ENCODE data around the gene MDM4. TPM values are rescaled to one million over a fixed set of nuclear protein-coding genes. Genes with fewer than 3 reads are reported as not detected.
"Not testable (repeated sequence)": the region's sequence is repeated elsewhere in the genome, so short reads cannot be mapped to it uniquely, and the experiment has no call there.

Gene MDM4
- total RNA-seq, 4 donors from 2014 or later: 15.1 to 44.0 (median 28.9) TPM

DNA sequence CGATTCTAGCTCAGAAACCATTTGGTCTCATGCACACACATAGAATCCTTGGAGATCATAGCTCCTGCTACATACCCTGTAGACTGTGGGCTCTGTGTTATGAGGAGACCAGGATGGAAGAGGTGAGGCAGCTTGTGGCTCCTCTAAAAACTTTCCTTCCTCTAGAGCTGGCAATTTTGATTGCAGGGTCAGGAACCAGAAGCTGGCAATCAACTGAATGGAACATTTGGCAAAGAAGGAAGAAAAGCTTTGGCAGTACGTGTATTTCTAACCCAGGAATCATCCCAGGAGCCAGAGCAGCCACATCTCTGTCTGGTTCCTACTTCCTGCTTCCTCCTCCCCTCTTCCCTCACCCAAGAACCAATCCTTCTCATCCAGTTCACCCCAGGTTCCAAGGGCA is 37.3 kb upstream of the MDM4 start:
- in situ Hi-C loops (cut with MboI; ENCODE audit: low sequenced_read_pairs in 4 of 4): no loop called here
- TF ChIP-seq POLR2A (IDR thresholded peaks at IDR 0.05): no peak
- TF ChIP-seq, protein P1, sequence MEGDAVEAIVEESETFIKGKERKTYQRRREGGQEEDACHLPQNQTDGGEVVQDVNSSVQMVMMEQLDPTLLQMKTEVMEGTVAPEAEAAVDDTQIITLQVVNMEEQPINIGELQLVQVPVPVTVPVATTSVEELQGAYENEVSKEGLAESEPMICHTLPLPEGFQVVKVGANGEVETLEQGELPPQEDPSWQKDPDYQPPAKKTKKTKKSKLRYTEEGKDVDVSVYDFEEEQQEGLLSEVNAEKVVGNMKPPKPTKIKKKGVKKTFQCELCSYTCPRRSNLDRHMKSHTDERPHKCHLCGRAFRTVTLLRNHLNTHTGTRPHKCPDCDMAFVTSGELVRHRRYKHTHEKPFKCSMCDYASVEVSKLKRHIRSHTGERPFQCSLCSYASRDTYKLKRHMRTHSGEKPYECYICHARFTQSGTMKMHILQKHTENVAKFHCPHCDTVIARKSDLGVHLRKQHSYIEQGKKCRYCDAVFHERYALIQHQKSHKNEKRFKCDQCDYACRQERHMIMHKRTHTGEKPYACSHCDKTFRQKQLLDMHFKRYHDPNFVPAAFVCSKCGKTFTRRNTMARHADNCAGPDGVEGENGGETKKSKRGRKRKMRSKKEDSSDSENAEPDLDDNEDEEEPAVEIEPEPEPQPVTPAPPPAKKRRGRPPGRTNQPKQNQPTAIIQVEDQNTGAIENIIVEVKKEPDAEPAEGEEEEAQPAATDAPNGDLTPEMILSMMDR (IDR thresholded peaks at IDR 0.05 in 4 of 5, conservative IDR thresholded peaks at IDR 0.05 in 1 of 5): no peak
- Histone ChIP-seq H3K9me3 (no peaks in the 10 kb centered on the region), H3K4me3 (no peak overlapping the region), H3K27me3 (no peaks in the 10 kb centered on the region), H3K36me3 (no peaks in the 10 kb centered on the region), H3K27ac (peak overlapping the region in 3 of 4 donors; percentile 41 to 44 (median 43)), H3K4me1 (peaks cover 83 to 95% of the 10 kb centered on the region in 2 donors)
- ATAC-seq: no peak
- intact Hi-C loops (cut with DNase I; ENCODE audit: low total_unique reads): no loop called here
- no peak for DNase-seq

DNA sequence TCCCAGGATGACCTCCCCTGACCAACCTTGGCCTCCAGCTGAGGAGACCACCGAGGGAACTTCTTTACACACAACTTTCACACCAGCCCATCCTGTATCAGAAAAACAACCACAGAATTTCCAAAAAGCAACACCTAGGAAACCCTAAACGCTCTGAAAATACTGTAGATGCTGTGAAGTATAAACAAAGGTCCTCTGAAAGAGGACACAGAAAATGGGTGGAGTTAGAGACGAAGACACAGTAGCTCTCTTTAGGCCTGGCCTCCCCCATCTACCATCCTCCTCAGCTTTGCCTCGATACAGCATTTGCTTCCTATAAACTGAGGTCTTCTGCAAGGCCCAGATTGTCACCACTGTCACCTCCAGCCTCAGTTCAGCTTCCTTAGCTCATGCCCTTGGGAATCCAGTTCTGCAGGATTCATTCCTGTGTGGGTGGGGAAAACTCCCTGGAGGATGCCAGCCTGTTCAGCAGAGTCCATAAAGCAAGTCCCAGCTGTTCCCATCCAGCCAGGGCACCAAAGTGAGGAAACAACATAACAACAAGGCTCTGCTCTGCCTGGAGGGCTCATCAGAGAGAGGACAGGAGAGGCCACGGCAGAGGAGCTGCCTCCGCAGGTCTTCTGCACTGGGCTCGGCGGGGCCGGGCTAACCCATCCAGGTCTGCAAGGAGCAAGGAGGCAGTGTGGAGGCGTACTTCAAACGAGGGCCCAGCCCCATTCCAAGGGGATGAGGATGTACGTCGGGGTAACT is 36.6 kb upstream of the MDM4 start:
- ATAC-seq (no peak), DNase-seq (no peak)
- no peak overlapping the region for H3K4me3 ChIP-seq
- H3K27ac ChIP-seq: peak overlapping the region in 2 of 4 donors; percentile 43 to 64
- no peaks in the 10 kb centered on the region for H3K9me3 ChIP-seq
- H3K36me3 ChIP-seq: no peaks in the 10 kb centered on the region
- intact Hi-C loops (cut with DNase I; ENCODE audit: low total_unique reads) (no loop called here), in situ Hi-C loops (cut with MboI; ENCODE audit: low sequenced_read_pairs in 4 of 4) (no loop called here)
- peaks cover 83 to 91% of the 10 kb centered on the region in 2 donors for H3K4me1 ChIP-seq
- no peaks in the 10 kb centered on the region for H3K27me3 ChIP-seq
- TF ChIP-seq POLR2A (IDR thresholded peaks at IDR 0.05): no peak
- TF ChIP-seq, protein P1 (IDR thresholded peaks at IDR 0.05 in 4 of 5, conservative IDR thresholded peaks at IDR 0.05 in 1 of 5): no peak

DNA sequence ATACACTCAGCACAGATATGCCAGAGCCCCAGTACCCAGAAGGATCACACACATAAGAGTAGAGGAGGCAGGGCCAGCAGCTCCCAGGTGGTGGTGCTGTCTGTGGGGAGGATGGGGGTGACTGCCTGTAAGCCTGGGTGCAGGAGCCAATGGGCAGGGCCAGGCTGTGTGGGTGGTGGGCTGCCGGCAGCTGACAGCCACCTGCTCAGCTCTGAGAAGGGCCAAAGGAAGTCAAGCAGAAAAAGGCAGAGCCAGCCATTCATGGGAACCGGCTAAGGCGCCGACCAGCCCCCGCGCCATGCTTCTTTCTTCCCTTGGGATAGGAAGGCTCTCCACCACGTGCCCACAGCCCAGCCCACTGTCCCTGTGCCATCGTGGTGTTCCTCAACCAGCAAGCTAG is 35.7 kb upstream of the MDM4 start:
- Histone ChIP-seq H3K36me3 (no peaks in the 10 kb centered on the region), H3K27ac (peak overlapping the region in 3 of 4 donors; percentile 25 to 64 (median 59)), H3K4me1 (peaks cover 75 to 81% of the 10 kb centered on the region in 2 donors), H3K27me3 (no peaks in the 10 kb centered on the region), H3K4me3 (no peak overlapping the region), H3K9me3 (no peaks in the 10 kb centered on the region)
- ATAC-seq (no peak), DNase-seq (no peak)
- in situ Hi-C loops (cut with MboI; ENCODE audit: low sequenced_read_pairs in 4 of 4) (no loop called here), intact Hi-C loops (cut with DNase I; ENCODE audit: low total_unique reads) (no loop called here)
- TF ChIP-seq, protein P1 (IDR thresholded peaks at IDR 0.05 in 4 of 5, conservative IDR thresholded peaks at IDR 0.05 in 1 of 5): no peak
- TF ChIP-seq POLR2A (IDR thresholded peaks at IDR 0.05): no peak

DNA sequence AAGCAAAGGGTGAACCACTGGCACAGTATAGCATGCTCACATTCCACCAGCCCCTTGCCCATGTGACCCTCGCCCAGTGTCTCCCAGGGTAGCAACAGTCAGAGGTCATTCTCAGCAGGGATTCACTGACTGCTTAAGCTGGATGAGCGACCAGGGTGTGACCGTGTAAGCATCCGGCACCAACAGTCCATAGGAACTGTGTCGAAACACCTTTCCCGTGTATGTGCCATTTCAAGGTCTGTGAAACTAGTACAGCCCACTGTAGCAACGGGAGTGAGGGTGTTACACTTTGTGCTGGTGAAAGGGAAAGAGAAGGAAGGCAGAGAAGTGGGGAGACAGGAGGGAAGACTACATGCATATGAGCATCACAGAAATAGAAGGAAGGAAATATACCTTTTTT is 32.4 kb upstream of the MDM4 start:
- Histone ChIP-seq H3K36me3 (no peaks in the 10 kb centered on the region), H3K4me3 (no peak overlapping the region), H3K9me3 (no peaks in the 10 kb centered on the region), H3K4me1 (peaks cover 43 to 49% of the 10 kb centered on the region in 2 donors), H3K27ac (peak overlapping the region in 3 of 4 donors; percentile 25 to 64 (median 59)), H3K27me3 (no peaks in the 10 kb centered on the region)
- no peak for DNase-seq
- no peak for TF ChIP-seq POLR2A (IDR thresholded peaks at IDR 0.05)
- TF ChIP-seq, protein P1 (IDR thresholded peaks at IDR 0.05 in 4 of 5, conservative IDR thresholded peaks at IDR 0.05 in 1 of 5): no peak
- peak in 1 of 2 donors; percentile 13 for ATAC-seq
- in situ Hi-C loops (cut with MboI; ENCODE audit: low sequenced_read_pairs in 4 of 4) (no loop called here), intact Hi-C loops (cut with DNase I; ENCODE audit: low total_unique reads) (no loop called here)

GRCh38 chr1:204486513-204487255 is 29.5 kb upstream of the MDM4 start:
- H3K4me3 ChIP-seq; in situ Hi-C loops (cut with MboI; ENCODE audit: low sequenced_read_pairs in 4 of 4); DNase-seq; H3K27me3 ChIP-seq; H3K36me3 ChIP-seq; H3K9me3 ChIP-seq; intact Hi-C loops (cut with DNase I; ENCODE audit: low total_unique reads); ATAC-seq; H3K27ac ChIP-seq: not testable (repeated sequence)
- peaks cover 14 to 21% of the 10 kb centered on the region in 2 donors for H3K4me1 ChIP-seq

All from gastrocnemius medialis (tissue), 4 donors.